K562 treated with DMSO at 1 percent for 24 hours (cell line): ENCODE data around the gene MED26. TPM values are rescaled to one million over a fixed set of nuclear protein-coding genes. Genes with fewer than 3 reads are reported as not detected.

Source experiments
- total RNA-seq: library from RNA; unstranded; fragments of 300-600 nt; gene quantifications from 2 replicates; pipeline ENCODE4 v1.2.3, GENCODE V29; 2022; ENCODE audit warnings: low read depth; ENCODE audit not compliant: insufficient read depth

Gene MED26
- 13.5 and 15.0 TPM in 2 replicates for total RNA-seq

GRCh38 chr19:16628183-16628983 is at the start of gene MED26:
Gene MED26 (minus strand): TSS chr19:16628204. CDS start chr19:16627943, 261 bp downstream.

GRCh38 chr19:16660763-16661479 is 32.9 kb upstream of the MED26 start, which contains the start of gene TMEM38A:
Gene TMEM38A (plus strand): TSS chr19:16661139. CDS start chr19:16661218, 79 bp downstream.

GRCh38 chr19:16659832-16660708 is 32.1 kb upstream of the MED26 start, which contains the start of gene SMIM7:
Gene SMIM7 (minus strand): TSS chr19:16660144. CDS start chr19:16660110, 34 bp downstream.

GRCh38 chr19:16572332-16573211 is 55.4 kb downstream of the MED26 start, which contains the start of gene SLC35E1:
Gene SLC35E1 (minus strand): TSS chr19:16572415. CDS start chr19:16572364, 51 bp downstream.

GRCh38 chr19:16542045-16542909 is 85.7 kb downstream of the MED26 start, which contains the start of gene CHERP:
Gene CHERP (minus strand): TSS chr19:16542437. CDS start chr19:16542378, 59 bp downstream.

Other genes with a start within 250 kb of the MED26 start
- 53.9 and 57.7 TPM in 2 replicates for gene EPS15L1, start 156.2 kb downstream of the MED26 start, total RNA-seq
- not detected in 2 replicates for gene CALR3, start 132.0 kb downstream of the MED26 start, total RNA-seq
- gene C19orf44, start 131.8 kb downstream of the MED26 start, total RNA-seq = 3.1 and 4.0 TPM in 2 replicates
- 48.2 and 48.8 TPM in 2 replicates for gene CHERP, start 85.8 kb downstream of the MED26 start, total RNA-seq
- 23.6 and 26.4 TPM in 2 replicates for gene SLC35E1, start 55.8 kb downstream of the MED26 start, total RNA-seq
- 61.9 and 67.4 TPM in 2 replicates for gene SMIM7, start 31.9 kb upstream of the MED26 start, total RNA-seq
- gene TMEM38A, start 32.9 kb upstream of the MED26 start, total RNA-seq = 5.5 and 6.8 TPM in 2 replicates
- gene NWD1, start 91.6 kb upstream of the MED26 start, total RNA-seq = not detected in 2 replicates
- 33.5 and 41.8 TPM in 2 replicates for gene SIN3B, start 201.2 kb upstream of the MED26 start, total RNA-seq